GM21825 (cell line): ENCODE measurements around the gene TP53BP2.

ENCODE experiments used
- ATAC-seq: cut with Tn5 transposase; IDR thresholded peaks from one replicate; pipeline ENCODE4 v1.9.1; 2021; ENCODE audit warnings: mild to moderate bottlenecking, moderate library complexity; ENCODE audit not compliant: unreplicated experiment

TP53BP2 gene

GRCh38 chr1:223803211-223803610 is 42.5 kb downstream of the TP53BP2 start:
- no peak for ATAC-seq

GRCh38 chr1:223802602-223803001 is 43.1 kb downstream of the TP53BP2 start:
- ATAC-seq = no peak

- ATAC-seq = no peak
Observed at GRCh38 chr1:223802032-223802431, 43.7 kb downstream of the TP53BP2 start.

GRCh38 chr1:223796210-223796609 is 49.5 kb downstream of the TP53BP2 start:
- ATAC-seq = no peak

GRCh38 chr1:223794136-223794880 is 51.4 kb downstream of the TP53BP2 start:
- ATAC-seq = no peak

GRCh38 chr1:223793716-223794115 is 52.0 kb downstream of the TP53BP2 start:
- no peak for ATAC-seq

GRCh38 chr1:223792046-223792445 is 53.7 kb downstream of the TP53BP2 start:
- no peak for ATAC-seq

- ATAC-seq = no peak
Observed at GRCh38 chr1:223788746-223789415, 56.9 kb downstream of the TP53BP2 start.

- ATAC-seq = no peak
Observed at GRCh38 chr1:223785808-223786207, 59.9 kb downstream of the TP53BP2 start.

GRCh38 chr1:223784541-223784940 is 61.2 kb downstream of the TP53BP2 start:
- no peak for ATAC-seq

- no peak for ATAC-seq
Observed at GRCh38 chr1:223783676-223784075, 62.1 kb downstream of the TP53BP2 start.

- ATAC-seq = no peak
Observed at GRCh38 chr1:223780949-223781348, 64.8 kb downstream of the TP53BP2 start.

- ATAC-seq = no peak
Observed at GRCh38 chr1:223780318-223780717, 65.4 kb downstream of the TP53BP2 start.

- ATAC-seq = no peak
Observed at GRCh38 chr1:223776826-223777454, 68.8 kb downstream of the TP53BP2 start.

- ATAC-seq = no peak
Observed at GRCh38 chr1:223776075-223776814, 69.5 kb downstream of the TP53BP2 start.

- ATAC-seq = no peak
Observed at GRCh38 chr1:223775711-223776074, 70.1 kb downstream of the TP53BP2 start.

GRCh38 chr1:223775054-223775453 is 70.7 kb downstream of the TP53BP2 start:
- no peak for ATAC-seq

GRCh38 chr1:223774134-223774814 is 71.5 kb downstream of the TP53BP2 start:
- no peak for ATAC-seq

GRCh38 chr1:223772771-223773160 is 73.0 kb downstream of the TP53BP2 start:
- ATAC-seq = no peak

GRCh38 chr1:223771814-223772770 is 73.7 kb downstream of the TP53BP2 start:
- no peak for ATAC-seq
